ENCODE measurements around the gene DCP1A. TPM values are rescaled to one million over a fixed set of nuclear protein-coding genes. Genes with fewer than 3 reads are reported as not detected.

DCP1A gene
- total and polyA plus RNA-seq, 9 of the 15 experiments (the other 6 are each of a cell fraction or from before 2014, with no cell fraction given) = 6.6 to 33.7 (median 13.3) TPM

DNA sequence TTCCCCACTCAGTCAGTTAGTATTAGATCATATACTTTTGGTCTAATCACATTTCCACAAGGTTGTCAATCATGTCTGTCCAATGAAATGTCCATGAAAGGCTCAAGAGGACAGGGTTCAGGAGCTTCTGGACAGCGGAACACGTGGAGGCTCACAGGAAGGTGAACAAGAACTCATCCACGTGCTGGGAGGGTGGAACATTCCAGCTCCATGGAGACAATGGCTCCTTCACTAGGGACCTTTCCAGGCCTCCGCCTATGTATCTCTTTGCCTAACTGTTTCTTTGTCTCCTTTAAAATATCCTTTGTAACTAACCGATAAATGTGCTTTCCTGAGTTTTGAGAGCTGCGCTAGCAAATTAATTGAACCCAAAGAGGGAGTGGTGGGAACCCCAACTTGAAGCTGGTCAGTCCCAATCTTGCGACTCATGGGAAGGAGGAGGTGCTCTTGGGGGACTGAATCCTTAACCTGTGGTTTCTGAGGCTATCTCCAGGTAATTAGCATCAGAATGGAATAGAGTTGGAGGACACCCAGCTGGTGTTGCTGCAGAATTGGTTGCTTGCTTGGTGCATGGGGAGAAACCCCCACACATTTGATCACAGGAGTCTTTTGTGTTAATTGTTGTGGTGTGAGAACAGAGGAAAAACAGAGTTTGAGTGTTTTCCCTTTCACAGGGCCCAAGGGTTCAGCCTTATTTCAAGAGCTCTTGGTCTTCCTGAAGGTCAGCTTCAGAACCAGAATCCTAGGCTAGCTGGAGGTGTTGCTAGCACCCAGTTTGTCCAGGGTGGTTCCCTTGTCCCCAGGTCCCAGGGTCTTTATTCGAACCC, 88.5 kb downstream of the DCP1A start (continued):
- TF ChIP-seq XRCC4 (IDR thresholded peaks at IDR 0.05; ENCODE audit: extremely low read depth, insufficient read depth, insufficient read length) (no peak), BMI1 (IDR thresholded peaks at IDR 0.05; ENCODE audit: low read length) (no peak), ESRRA (IDR thresholded peaks at IDR 0.05; ENCODE audit: borderline replicate concordance, low read depth) (no peak), TFE3 (CRISPR knock-in tag; IDR thresholded peaks at IDR 0.05) (no peak), E2F5 (CRISPR knock-in tag; IDR thresholded peaks at IDR 0.05) (no peak), ZSCAN29 (IDR thresholded peaks at IDR 0.05) (no peak), RBM14 (IDR thresholded peaks at IDR 0.05; ENCODE audit: borderline replicate concordance, insufficient read depth, low read depth, low read length) (no peak), SIN3B (IDR thresholded peaks at IDR 0.05; ENCODE audit: low read depth) (no peak), FOXJ3 (CRISPR knock-in tag; IDR thresholded peaks at IDR 0.05) (no peak), PRDM10 (IDR thresholded peaks at IDR 0.05; ENCODE audit: partially characterized antibody) (peak; percentile 64), BCOR (IDR thresholded peaks at IDR 0.05) (no peak), BRD4 (IDR thresholded peaks at IDR 0.05) (no peak), MTA2 (IDR thresholded peaks at IDR 0.05; ENCODE audit: low read depth) (no peak), ZNF609 (CRISPR knock-in tag; IDR thresholded peaks at IDR 0.05; ENCODE audit: borderline replicate concordance) (no peak)
- TF ChIP-seq, protein P1, sequence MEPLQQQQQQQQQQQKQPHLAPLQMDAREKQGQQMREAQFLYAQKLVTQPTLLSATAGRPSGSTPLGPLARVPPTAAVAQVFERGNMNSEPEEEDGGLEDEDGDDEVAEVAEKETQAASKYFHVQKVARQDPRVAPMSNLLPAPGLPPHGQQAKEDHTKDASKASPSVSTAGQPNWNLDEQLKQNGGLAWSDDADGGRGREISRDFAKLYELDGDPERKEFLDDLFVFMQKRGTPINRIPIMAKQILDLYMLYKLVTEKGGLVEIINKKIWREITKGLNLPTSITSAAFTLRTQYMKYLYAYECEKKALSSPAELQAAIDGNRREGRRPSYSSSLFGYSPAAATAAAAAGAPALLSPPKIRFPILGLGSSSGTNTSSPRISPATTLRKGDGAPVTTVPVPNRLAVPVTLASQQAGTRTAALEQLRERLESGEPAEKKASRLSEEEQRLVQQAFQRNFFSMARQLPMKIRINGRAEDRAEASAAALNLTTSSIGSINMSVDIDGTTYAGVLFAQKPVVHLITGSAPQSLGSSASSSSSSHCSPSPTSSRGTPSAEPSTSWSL (CRISPR knock-in tag; IDR thresholded peaks at IDR 0.05; ENCODE audit: borderline replicate concordance) = no peak

Measured in K562 (cell line).